Measurements from ENCODE around the gene WWOX.

GRCh38 chr16:78113258-78113657, 13.8 kb downstream of the WWOX start:
- TF ChIP-seq POLR2AphosphoS5 (IDR thresholded peaks at IDR 0.05; ENCODE audit: borderline replicate concordance, low read depth, low read length) = no peak
- TF ChIP-seq EZH2 (IDR thresholded peaks at IDR 0.05) = no peak

All from SK-N-MC (cell line).